Neutrophil (primary cell): ENCODE results near the gene SMIM23.

Source experiments
- H3K27ac ChIP-seq: fragments of 200-600 bp; sonication (generic); 2 replicates; pipeline ENCODE4 v1.5.1; 2016; ENCODE audit warnings: mild to moderate bottlenecking, moderate library complexity
- H3K27me3 ChIP-seq: fragments of 200-600 bp; sonication (generic); 2 replicates; pipeline ENCODE4 v1.6.0; 2016; ENCODE audit warnings: mild to moderate bottlenecking
- H3K36me3 ChIP-seq: fragments of 200-600 bp; sonication (generic); 2 replicates; pipeline ENCODE4 v1.5.1; 2017
- H3K4me1 ChIP-seq, 2 experiments: fragments of 200-600 bp in 1 of 2; sonication (generic) in 1 of 2; 1 replicate in 1 of 2; 2 replicates in 1 of 2; pipeline versions ENCODE4 v1.5.1 to v1.6.1; 2013 to 2016; ENCODE audit warnings: low read depth in 1 of 2, low read length in 1 of 2, mild to moderate bottlenecking in 1 of 2, moderate library complexity in 1 of 2; ENCODE audit not compliant: control insufficient read depth in 1 of 2, insufficient read depth in 1 of 2
- H3K4me3 ChIP-seq, 2 experiments: fragments of 200-600 bp in 1 of 2; sonication (generic) in 1 of 2; 1 replicate in 1 of 2; 2 replicates in 1 of 2; pipeline ENCODE4 v1.5.1; 2013 to 2016; ENCODE audit warnings: low read depth in 1 of 2, low read length in 1 of 2, mild to moderate bottlenecking in 1 of 2, moderate library complexity in 1 of 2
- H3K9me3 ChIP-seq: fragments of 200-600 bp; sonication (generic); 2 replicates; pipeline ENCODE4 v1.5.1; 2016
- CTCF ChIP-seq: fragments of 200-600 bp; sonication (generic); IDR thresholded peaks from 2 replicates; pipeline ENCODE4 v1.5.1; 2016; ENCODE audit warnings: antibody characterized with exemption

The SMIM23 gene

DNA sequence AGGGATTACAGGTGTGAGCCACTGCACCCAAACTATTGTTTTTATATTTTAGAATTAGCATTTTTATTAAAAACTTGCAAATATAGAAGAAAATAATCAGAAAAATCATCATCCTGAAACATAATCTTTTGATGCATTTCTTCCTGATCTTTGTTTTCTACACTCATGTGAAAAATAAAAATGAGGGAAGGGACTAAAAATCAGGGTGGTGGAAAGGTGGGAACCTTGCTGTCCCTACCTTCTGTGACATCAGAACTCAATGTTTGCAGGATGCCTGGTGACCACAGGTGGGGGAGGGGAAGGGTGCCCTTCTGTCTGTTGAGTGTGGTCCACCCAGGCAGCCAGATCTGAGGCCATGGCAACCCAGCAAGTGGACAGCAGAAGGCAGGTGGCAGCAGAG is at the start of gene SMIM23:
Gene SMIM23 (plus strand): TSS at position 301 of the 400 bp plus-strand sequence. CDS start 55 bp downstream, at position 356.
- H3K27ac ChIP-seq = no peak within 1 kb of the TSS
- H3K36me3 ChIP-seq = no peaks in the 10 kb centered on the region
- no peak for TF ChIP-seq CTCF
- no peak within 1 kb of the TSS for H3K4me3 ChIP-seq
- no peaks in the 10 kb centered on the region for H3K9me3 ChIP-seq
- H3K4me1 ChIP-seq = no peaks in the 10 kb centered on the region
- no peaks in the 10 kb centered on the region for H3K27me3 ChIP-seq

GRCh38 chr5:171736976-171737891 is 48.4 kb upstream of the SMIM23 start:
- no peaks in the 10 kb centered on the region for H3K9me3 ChIP-seq
- H3K4me3 ChIP-seq = no peak overlapping the region
- TF ChIP-seq CTCF = no peak

DNA sequence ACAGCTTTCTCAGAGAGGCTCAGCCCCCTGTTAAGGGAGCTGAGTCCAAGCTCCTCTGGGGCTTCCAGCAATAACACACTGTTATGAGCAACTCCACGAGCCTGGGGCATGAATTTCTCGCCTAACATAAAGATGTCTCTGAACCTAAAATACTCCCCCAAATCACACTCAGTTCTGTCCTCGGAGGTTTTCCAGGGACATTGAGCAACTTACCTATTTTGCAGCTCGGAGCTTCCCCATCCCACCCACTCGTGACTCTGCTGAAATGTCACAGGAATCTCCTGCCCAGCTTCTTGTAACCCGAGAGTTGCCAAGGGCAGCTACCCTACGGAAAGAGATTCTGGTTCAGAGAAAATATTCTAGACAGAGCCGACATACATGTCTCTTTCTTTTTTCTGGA is 47.1 kb upstream of the SMIM23 start:
- no peaks in the 10 kb centered on the region for H3K9me3 ChIP-seq
- no peaks in the 10 kb centered on the region for H3K36me3 ChIP-seq
- no peak overlapping the region for H3K4me3 ChIP-seq
- no peaks in the 10 kb centered on the region for H3K27me3 ChIP-seq
- no peaks in the 10 kb centered on the region for H3K4me1 ChIP-seq
- no peak overlapping the region for H3K27ac ChIP-seq
- TF ChIP-seq CTCF = no peak

More at GRCh38 chr5:171736976-171737891, 48.4 kb upstream of the SMIM23 start:
- Histone ChIP-seq H3K27me3 (no peaks in the 10 kb centered on the region), H3K36me3 (no peaks in the 10 kb centered on the region), H3K4me1 (no peaks in the 10 kb centered on the region), H3K27ac (no peak overlapping the region)

DNA sequence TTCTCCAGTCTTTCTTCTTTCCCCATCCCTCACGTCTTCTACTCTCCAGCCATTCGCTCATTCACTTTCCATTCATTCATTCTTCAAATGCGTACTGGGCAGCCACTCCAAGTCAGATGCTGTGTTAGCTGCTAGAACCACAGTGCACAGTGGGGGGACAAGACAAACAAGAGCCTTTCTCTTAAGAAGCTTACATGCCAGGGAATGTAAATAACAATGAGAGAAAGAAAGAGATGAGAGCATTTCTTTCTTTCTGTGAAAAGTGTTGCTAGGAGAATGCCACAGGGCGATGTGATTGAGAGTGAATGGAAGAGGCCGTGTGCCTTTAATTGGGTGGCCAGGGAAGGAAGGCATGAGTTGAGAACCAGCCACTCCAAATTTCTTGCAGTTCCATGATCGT is 46.3 kb upstream of the SMIM23 start:
- TF ChIP-seq CTCF = no peak
- Histone ChIP-seq H3K27me3 (no peaks in the 10 kb centered on the region), H3K27ac (no peak overlapping the region)

DNA sequence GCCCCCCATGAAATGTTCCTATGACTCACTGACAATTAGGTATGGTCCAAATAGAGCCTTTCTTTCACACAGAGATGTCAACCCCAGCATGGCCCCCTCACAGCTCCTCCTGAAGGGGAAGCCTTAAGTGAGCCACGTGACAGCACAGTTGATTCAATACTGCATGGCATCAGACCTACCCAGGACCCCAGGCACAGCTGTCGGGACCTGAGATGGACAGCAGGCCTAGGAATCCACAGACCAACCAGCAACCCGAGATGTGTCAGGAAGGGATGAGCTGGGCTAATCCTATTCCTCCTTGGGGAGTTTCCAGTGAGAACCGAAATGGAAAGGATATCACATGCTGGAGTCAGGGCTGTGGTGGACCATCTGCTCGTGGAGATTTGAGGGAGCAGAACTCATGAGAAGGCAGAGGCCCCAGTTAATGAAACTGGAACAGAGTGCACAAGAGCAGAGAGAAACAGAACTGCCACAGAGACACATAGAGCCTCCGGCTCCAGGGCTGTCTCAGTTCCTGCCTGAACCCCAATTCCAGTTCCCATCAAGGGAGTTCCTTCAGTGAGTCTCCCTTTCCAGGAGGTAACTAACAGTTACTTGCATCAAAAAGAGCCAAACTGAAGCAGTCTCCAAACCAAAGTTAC is 42.1 kb upstream of the SMIM23 start:
- no peaks in the 10 kb centered on the region for H3K4me1 ChIP-seq
- H3K27me3 ChIP-seq = no peaks in the 10 kb centered on the region
- H3K4me3 ChIP-seq = no peak overlapping the region
- H3K9me3 ChIP-seq = no peaks in the 10 kb centered on the region
- no peak overlapping the region for H3K27ac ChIP-seq
- TF ChIP-seq CTCF = no peak
- H3K36me3 ChIP-seq = no peaks in the 10 kb centered on the region

More for the DNA sequence above, 46.3 kb upstream of the SMIM23 start:
- H3K4me3 ChIP-seq = no peak overlapping the region
- no peaks in the 10 kb centered on the region for H3K36me3 ChIP-seq
- H3K9me3 ChIP-seq = no peaks in the 10 kb centered on the region
- H3K4me1 ChIP-seq = no peaks in the 10 kb centered on the region
